GM21529 (cell line): ENCODE measurements around the gene SLCO2B1.

Source experiments
- ATAC-seq: cut with Tn5 transposase; IDR thresholded peaks from one replicate; pipeline ENCODE4 v1.9.1; 2021; ENCODE audit not compliant: unreplicated experiment

SLCO2B1 gene

GRCh38 chr11:75190652-75191329, 39.9 kb downstream of the SLCO2B1 start:
- no peak for ATAC-seq

- no peak for ATAC-seq
These were observed 40.4 kb downstream of the SLCO2B1 start for GRCh38 chr11:75191330-75191717.

DNA sequence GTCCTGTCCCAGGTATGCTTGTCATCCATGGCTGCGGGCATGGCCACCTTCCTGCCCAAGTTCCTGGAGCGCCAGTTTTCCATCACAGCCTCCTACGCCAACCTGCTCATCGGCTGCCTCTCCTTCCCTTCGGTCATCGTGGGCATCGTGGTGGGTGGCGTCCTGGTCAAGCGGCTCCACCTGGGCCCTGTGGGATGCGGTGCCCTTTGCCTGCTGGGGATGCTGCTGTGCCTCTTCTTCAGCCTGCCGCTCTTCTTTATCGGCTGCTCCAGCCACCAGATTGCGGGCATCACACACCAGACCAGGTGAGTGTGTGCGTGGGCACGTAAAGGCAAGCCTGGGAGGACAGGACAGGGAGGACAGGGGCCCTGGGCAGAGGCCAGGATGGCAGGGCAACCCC, 42.4 kb downstream of the SLCO2B1 start:
- ATAC-seq: no peak

DNA sequence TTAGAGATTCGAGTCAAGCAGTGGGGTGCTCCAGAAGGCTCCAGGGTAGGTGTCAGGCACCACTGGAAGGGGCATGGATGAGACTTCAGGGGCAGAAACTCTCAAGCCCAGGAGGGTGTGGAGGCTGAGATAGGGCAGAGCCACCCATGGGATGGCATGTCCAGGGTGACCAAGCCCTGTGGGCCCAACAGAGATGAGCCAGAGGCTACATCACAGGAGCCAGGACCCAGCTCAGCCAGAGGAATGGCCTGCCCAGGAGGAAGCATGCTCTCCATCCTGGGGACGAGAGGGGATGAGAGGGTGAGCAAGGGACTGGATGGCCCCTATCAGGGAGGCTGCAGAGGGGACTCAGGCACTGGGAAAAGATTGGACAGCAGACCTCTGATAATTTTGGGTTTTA, 42.8 kb downstream of the SLCO2B1 start:
- no peak for ATAC-seq

DNA sequence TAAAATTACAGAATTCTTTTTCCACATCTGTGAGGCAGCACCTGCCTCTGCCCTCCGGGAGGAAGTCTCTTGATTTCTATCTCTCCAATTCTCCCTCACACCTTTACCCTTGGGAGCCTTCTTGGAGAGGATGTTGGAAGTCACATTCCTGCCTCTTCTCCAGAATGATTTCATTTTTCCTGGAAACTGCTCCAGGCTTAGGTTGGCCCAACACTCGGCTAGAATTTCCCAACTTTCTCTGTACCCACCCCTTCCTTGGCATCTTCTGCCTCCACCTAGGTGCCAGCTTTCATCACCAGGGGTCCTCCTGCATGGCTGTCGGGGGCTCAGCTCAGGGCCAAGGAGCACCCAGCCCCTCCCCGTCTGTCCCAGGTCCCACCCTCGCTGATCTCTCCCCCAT, 43.2 kb downstream of the SLCO2B1 start:
- no peak for ATAC-seq

- no peak for ATAC-seq
These were observed 44.5 kb downstream of the SLCO2B1 start for GRCh38 chr11:75195167-75195962.

GRCh38 chr11:75196426-75196825, 45.5 kb downstream of the SLCO2B1 start:
- ATAC-seq: no peak

GRCh38 chr11:75197512-75198277, 46.8 kb downstream of the SLCO2B1 start:
- ATAC-seq: no peak

GRCh38 chr11:75198278-75198973, 47.5 kb downstream of the SLCO2B1 start:
- ATAC-seq: no peak

GRCh38 chr11:75199412-75199955, 48.6 kb downstream of the SLCO2B1 start:
- ATAC-seq: no peak

GRCh38 chr11:75200051-75200450, 49.1 kb downstream of the SLCO2B1 start:
- no peak for ATAC-seq

DNA sequence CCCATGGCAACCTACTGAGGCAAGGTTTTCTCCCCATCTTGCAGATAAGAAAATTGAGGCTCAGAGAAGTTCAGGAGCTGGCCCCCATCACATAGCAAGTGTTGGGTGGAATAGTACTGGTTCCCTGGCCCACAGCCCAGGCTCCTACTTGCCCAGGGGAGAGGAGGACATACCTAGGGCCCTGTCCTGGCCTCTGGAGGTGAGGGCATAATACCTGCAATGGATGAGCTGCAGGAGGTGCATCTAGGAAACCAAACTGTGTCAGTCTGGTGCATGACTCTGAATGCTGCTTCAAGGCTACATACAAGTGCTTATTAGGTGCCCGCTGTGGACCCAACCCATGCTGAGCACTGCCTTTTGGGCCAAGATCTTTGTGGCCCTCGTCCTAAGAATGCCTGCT, 49.6 kb downstream of the SLCO2B1 start:
- no peak for ATAC-seq

- no peak for ATAC-seq
These were observed 50.9 kb downstream of the SLCO2B1 start for GRCh38 chr11:75201771-75202170.

DNA sequence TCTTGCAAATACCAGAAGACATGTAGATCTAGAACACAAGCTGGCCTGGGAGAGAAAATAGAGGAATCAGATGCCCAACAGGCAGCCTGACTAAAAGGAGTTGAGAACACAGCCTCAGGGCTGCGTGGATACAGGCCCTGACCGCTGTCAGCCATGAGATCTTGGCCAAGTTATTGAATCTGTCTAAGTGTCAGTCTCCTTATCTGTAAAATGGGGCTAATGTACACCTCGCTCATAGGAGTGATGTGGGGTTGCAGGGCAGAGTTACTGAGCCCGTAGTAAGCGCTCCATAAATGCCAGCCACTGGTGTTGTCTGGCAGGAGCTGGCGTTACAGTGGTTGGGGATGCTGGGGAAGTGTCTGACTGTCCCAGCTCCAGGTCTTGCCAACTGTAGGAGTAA, 51.3 kb downstream of the SLCO2B1 start:
- ATAC-seq: no peak

- ATAC-seq: no peak
These were observed 52.2 kb downstream of the SLCO2B1 start for GRCh38 chr11:75203138-75203537.

GRCh38 chr11:75203641-75204011, 52.7 kb downstream of the SLCO2B1 start:
- no peak for ATAC-seq

DNA sequence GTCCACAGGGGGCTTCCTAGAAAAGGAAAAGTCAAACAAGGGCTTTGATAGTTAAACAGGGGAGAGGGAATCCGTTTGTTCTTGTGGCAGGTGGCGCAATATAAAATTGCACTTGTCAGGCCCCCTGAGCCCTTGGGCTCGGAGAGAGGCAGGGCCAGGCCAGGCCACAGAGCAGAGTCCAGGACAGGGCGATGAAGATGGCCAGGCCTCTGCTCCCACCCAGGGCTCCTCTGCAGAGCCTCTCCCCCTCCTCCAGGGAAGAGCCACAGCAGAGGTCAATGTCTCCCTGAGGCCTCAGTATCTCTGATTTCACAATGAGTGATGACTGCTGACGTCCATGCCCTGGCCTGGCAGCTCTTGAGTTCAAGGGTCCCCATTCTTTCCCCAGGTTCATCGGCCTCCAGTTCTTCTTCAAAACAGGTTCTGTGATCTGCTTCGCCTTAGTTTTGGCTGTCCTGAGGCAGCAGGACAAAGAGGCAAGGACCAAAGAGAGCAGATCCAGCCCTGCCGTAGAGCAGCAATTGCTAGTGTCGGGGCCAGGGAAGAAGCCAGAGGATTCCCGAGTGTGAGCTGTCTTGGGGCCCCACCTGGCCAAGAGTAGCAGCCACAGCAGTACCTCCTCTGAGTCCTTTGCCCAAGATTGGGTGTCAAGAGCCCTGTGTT, 53.2 kb downstream of the SLCO2B1 start:
- ATAC-seq: no peak

DNA sequence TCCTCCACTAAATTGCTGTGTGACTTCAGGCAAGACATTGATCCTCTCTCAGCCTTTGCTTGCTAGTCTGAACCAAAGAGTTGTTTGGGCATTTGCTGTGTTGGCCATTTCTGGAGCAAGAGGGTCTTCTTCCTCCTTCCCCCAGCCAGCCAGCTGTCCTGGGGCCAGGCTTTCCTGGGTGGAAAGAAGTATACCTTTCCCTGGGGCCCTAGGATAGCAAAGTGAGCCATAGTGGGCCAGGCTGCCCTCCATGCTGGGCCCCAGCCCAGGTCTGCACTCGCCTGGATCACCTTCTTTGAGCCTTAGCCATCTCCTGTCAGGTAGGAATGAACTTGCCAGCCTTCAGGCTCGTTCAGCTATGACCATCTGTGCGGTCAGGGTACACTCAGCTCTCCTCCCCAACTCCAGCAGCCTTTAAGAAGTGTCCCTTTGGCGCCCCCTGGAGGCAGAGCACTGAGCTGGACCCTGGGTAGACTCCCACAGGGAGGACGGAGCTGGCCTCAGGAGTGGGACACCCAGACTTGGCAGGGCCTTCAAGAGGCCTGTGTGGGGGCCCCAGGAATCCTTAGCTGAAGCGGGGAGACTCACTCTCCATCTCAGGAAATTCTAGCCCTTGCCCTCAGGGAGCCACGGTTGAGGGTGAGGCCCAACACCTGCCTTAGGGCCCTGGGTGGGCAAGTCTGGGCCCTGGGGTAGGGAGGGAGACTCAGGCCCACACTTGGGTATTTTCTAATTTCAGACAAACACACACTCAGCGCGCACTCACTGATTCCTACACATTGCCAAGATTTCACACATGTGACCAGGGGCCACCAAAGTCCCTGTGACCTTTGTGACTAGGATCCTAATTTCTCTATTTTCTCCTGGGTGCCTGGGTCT, 54.0 kb downstream of the SLCO2B1 start:
- peak; percentile 78 for ATAC-seq

- ATAC-seq: no peak
These were observed 54.7 kb downstream of the SLCO2B1 start for GRCh38 chr11:75205564-75206020.
